GM12801 (cell line): Measurements from ENCODE around the gene SLC9B2.

ENCODE experiments used
- TF ChIP-seq, protein P1 (sequence below): IDR thresholded peaks from one replicate; pipeline ENCODE4 v1.5.1; 2011; ENCODE audit warnings: control low read depth; ENCODE audit not compliant: insufficient read length; ENCODE audit errors: extremely low read depth

Gene SLC9B2

DNA sequence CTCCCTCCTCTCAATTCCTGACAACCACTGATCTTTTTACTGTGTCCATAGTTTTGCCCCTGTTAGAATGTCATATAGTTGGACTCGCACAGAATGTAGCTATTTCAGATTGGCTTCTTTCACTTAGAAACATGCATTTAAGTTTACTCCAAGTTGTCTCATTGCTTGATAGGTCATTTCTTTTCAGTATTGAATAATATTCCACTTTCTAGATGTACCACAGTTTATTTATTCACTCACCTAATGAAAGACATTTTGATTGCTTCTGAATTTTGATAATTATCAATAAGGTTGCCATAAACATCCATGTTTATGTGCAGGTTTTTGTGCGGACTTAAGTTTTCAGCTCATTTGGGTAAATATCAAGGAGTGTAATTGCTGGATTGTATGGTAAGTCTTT is 95.6 kb downstream of the SLC9B2 start:
- TF ChIP-seq, protein P1, sequence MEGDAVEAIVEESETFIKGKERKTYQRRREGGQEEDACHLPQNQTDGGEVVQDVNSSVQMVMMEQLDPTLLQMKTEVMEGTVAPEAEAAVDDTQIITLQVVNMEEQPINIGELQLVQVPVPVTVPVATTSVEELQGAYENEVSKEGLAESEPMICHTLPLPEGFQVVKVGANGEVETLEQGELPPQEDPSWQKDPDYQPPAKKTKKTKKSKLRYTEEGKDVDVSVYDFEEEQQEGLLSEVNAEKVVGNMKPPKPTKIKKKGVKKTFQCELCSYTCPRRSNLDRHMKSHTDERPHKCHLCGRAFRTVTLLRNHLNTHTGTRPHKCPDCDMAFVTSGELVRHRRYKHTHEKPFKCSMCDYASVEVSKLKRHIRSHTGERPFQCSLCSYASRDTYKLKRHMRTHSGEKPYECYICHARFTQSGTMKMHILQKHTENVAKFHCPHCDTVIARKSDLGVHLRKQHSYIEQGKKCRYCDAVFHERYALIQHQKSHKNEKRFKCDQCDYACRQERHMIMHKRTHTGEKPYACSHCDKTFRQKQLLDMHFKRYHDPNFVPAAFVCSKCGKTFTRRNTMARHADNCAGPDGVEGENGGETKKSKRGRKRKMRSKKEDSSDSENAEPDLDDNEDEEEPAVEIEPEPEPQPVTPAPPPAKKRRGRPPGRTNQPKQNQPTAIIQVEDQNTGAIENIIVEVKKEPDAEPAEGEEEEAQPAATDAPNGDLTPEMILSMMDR = no peak
